ENCODE measurements around the gene SAAL1.

- no peak for TF ChIP-seq EZH2 (IDR thresholded peaks at IDR 0.05; ENCODE audit: low read length)
- TF ChIP-seq, protein P1, sequence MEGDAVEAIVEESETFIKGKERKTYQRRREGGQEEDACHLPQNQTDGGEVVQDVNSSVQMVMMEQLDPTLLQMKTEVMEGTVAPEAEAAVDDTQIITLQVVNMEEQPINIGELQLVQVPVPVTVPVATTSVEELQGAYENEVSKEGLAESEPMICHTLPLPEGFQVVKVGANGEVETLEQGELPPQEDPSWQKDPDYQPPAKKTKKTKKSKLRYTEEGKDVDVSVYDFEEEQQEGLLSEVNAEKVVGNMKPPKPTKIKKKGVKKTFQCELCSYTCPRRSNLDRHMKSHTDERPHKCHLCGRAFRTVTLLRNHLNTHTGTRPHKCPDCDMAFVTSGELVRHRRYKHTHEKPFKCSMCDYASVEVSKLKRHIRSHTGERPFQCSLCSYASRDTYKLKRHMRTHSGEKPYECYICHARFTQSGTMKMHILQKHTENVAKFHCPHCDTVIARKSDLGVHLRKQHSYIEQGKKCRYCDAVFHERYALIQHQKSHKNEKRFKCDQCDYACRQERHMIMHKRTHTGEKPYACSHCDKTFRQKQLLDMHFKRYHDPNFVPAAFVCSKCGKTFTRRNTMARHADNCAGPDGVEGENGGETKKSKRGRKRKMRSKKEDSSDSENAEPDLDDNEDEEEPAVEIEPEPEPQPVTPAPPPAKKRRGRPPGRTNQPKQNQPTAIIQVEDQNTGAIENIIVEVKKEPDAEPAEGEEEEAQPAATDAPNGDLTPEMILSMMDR (optimal IDR thresholded peaks at IDR 0.05 in 1 of 3, IDR thresholded peaks at IDR 0.05 in 1 of 3, conservative IDR thresholded peaks at IDR 0.05 in 1 of 3; ENCODE audit: extremely low read depth in 1 of 3, insufficient read depth in 2 of 3, low read length in 3 of 3), result no peak
Observed at GRCh38 chr11:18066626-18067025, 39.3 kb downstream of the SAAL1 start.

Measured in keratinocyte (primary cell).